NCI-H1092 (cell line): Measurements from ENCODE around the gene FLNB.
"Not testable (repeated sequence)": the region's sequence is repeated elsewhere in the genome, so short reads cannot be mapped to it uniquely, and the experiment has no call there.

Source experiments
- DNase-seq: peaks from one replicate; lab custom pipeline; 2025; lab: John Stamatoyannopoulos, UW

The FLNB gene

GRCh38 chr3:58180940-58181587 is 172.8 kb downstream of the FLNB start:
- no peak for DNase-seq

DNA sequence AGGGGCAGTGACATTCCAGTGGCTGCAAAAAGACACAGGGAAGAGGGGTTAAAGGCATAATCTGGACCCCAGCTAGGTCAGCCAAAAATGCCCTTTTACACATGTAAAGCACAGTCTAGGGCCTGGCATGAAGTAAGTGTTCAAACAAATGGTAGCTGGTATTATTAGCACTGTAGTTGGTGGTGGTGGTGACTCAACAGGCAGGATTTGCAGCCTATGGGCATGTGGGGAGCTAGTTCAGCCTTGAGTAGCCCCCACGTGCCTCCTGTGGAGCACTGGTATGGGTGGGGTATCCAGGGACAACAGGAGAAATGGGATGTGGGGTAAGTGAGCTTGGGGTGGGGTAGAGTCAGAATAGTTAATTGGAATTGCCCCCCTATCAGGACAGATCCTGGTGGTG is 175.0 kb downstream of the FLNB start:
- DNase-seq = no peak

DNA sequence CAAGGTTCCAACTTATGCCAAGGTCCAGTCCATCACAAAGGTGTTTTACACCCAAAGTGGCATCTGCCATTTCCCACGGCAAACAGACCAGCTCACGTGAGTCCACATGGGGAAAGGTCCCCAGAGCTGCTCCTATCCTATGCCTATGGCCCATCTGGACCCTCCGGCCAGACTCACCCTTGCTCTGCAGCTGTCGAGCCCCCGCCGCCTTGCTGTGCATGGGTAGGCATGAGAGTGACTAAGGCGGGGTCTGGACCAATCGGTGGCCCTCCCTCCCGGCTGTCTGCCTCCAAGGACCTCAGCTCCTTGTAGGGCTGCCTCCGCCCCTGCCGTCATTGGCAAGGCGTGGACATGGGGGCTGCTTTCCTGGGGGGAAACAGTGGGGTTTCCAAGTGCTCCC is 175.7 kb downstream of the FLNB start:
- DNase-seq = no peak

- DNase-seq = no peak
Observed at GRCh38 chr3:58184309-58184981, 176.2 kb downstream of the FLNB start.

GRCh38 chr3:58184982-58185360 is 176.7 kb downstream of the FLNB start:
- DNase-seq = no peak

DNA sequence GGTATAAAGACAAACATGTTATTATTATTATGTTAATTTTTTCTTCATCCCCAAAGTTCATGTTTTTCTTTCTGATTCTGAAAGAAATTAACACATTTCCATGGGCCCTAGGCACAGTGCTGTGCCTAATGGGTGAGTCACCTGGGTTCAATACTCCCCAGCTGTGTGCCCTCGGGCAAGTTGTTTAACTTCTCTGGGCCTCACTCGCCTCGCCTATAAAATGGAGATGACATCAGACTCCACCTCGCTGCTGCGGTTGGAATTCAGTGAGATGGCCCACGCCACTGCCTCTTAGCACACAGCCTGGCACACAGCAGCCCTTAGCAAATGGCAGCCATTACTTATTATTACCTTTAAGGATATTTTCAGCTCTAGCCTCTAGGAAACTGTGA is 179.9 kb downstream of the FLNB start:
- no peak for DNase-seq

- DNase-seq = no peak
Observed at GRCh38 chr3:58188921-58189451, 180.8 kb downstream of the FLNB start.

DNA sequence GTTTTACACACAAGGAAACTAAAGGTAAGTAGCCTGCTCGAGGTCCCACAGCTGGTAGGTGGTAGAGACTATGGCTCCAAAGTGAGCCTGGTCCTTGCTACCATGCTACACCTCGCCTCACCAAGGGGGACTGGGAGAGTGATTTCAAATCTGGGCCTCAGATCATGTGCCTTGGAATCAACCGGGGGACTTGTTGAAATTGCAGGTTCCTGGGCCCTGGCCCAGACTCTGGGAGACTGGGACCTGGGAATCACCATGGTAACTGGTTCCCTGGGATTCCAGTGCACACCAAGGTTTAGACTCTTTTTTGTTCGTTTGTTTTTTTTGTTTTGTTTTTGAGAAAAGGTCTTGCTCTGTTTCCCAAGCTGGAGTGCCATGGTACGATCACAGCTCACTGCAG is 181.5 kb downstream of the FLNB start:
- no peak for DNase-seq

- no peak for DNase-seq
Observed at GRCh38 chr3:58190291-58190690, 182.1 kb downstream of the FLNB start.

DNA sequence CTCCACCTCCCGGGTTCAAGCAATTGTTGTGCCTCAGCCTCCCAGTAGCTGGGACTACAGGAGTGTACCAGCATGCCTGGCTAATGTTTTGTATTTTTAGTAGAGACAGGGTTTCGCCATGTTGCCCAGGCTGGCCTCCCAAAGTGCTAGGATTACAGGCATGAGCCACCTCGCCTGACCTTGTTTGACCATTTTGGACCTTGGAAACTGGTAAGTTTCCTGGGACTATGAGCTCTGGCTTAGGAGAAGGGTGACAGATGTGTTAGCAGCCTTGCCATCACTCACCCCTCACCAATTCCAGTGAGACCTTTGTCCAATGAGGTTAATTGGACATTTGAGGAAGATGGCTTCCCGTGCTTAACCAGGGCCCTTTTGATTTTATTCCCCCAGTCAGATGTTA is 182.7 kb downstream of the FLNB start:
- no peak for DNase-seq

DNA sequence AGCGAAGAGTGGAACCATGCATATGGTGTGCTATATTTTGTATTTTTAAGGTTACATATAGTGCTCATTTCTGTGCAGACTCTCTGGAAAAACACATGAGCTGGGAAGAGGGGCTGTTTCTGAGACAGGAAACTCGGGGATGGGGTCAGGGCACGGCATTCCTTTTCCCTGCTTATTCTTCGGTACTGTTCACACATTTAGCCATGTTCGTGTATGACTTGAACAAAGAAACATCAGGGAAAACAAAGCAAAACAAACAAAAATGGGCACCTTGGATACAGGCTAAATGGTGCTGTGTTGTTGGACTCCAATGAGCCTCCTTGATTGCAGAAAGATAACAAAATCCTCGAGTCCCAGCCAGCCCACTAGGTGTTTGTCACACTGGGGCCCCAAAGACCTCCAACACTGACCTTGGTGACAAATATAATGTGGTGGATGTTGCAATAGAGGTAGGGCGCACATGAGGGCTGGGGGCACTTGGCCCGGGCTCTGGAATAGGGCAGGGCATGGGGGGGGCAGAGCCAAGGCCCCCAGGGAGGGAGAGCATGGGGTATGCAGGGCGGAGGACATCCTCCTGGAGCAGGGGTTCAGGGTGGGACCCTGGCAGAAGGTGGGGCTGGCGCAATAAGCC is 183.3 kb downstream of the FLNB start:
- DNase-seq = no peak

- no peak for DNase-seq
Observed at GRCh38 chr3:58192069-58192468, 183.8 kb downstream of the FLNB start.

- no peak for DNase-seq
Observed at GRCh38 chr3:58193682-58194407, 185.6 kb downstream of the FLNB start.

DNA sequence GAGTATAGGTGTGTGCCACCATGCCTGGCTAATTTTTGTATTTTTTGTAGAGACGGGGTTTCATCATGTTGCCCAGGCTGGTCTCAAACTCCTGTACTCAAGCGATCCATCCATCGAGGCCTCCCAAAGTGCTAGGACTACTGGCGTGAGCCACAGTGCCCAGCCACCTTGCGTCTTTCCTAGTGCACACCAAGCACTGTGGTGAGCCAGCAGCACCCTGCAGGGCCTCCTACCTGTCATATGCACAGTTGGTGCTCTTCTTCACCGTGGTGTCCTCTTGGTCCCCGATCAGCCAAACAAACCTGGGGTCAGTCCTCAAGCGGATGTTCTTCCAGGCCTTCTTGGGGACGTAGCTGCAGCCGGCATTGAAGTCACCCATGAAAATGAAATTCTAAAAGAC is 189.4 kb downstream of the FLNB start:
- DNase-seq = no peak

GRCh38 chr3:58198362-58198761 is 190.1 kb downstream of the FLNB start:
- DNase-seq = no peak

DNA sequence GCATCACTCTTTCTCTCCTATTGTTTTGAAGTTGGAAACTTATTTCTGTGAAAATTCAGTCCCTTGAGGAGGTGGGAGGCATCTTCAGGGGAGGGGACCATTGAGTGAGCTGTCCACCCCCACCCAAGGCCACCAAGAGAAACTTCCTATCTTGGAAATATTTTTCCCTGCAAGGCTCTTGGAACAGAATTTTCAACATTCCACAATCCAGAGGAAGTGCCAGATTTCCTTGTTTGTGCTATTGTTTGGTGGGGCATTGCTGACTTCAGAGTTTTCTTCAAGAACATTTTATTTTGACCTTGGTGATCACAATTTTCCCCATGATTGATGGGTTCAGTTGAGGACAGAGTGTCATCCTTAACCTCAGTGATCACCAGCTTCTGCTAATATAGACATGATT is 190.6 kb downstream of the FLNB start:
- no peak for DNase-seq

DNA sequence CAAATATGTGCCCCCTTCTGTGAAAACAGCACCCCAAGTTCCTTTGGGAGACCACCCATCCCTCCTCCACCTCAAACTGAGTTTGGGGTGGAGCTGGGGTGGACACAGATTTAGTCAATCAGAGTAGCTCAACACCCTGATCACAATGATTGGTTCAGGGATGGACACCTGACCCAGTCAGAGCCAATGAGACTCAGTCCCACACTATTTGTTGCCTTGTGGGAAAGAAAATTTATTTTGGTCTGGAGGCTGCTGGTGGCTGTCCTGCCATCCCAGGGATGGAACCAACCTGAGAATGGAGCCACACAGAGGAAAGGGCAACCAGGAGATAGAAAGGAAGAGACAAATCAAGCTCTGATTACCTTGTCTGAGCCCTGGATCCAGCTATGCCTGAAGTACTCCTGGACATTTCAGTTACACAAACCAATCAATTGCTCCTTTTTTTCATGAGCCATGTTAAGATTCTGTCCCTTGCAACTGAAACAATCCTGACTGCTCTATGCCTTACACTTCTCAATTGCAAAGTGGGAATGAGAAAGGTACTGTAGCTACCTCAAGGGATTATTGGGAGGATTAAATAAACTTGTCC is 192.0 kb downstream of the FLNB start:
- DNase-seq = no peak

- DNase-seq = no peak
Observed at GRCh38 chr3:58200846-58201355, 192.7 kb downstream of the FLNB start.

DNA sequence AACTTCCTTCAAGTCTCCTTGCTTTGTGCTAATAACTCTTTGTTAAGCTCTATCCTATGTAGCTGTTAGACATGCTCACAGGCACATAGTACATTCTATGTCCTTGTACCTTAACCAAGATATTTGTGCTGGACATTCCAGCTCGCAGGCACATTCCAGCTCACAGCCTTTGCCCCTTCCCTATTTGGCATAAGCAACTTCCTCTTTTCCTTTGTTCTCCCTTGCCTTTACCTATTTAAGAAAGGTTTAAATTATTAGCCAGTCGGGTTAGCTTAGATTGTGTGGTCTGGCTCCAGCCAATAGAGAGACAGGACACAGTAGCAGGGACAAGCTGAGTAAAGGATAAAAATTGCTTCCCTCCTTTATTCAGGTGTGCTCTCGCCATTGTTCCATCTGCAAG is 193.2 kb downstream of the FLNB start:
- not testable (repeated sequence) for DNase-seq

- DNase-seq = no peak
Observed at GRCh38 chr3:58202917-58203360, 194.7 kb downstream of the FLNB start.

DNA sequence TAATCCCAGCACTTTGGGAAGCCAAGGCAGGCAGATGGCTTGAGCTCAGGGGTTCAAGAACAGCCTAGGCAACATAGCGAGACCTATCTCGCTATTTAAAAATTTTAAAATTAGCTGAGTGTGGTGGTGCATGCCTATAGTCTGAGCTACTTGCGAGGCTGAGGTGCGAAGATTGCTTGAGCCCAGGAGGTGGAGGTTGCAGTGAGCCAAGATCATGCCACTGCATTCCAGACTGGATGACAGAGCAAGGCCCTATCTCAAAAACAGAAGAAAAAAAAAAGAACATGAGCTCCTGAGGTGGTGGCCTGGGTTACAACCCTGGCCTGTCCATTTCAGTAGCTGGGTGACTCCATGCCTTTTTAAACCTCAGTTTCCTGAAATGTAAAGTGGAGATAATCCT is 195.3 kb downstream of the FLNB start:
- DNase-seq = no peak

GRCh38 chr3:58204720-58205119 is 196.5 kb downstream of the FLNB start:
- DNase-seq = no peak
